Osteocyte (in vitro differentiated cells): ENCODE measurements around the gene MICALL2. TPM values are rescaled to one million over a fixed set of nuclear protein-coding genes. Genes with fewer than 3 reads are reported as not detected.

ENCODE experiments used
- DNase-seq: peaks from one replicate; pipeline ENCODE4 v3.0.0; 2021; ENCODE audit warnings: mixed read lengths; ENCODE audit not compliant: unreplicated experiment; ENCODE audit errors: extremely low spot score
- H3K27ac Mint-ChIP-seq: one replicate; pipeline ENCODE4 v1.8.0; 2021; ENCODE audit warnings: mild to moderate bottlenecking, mixed read lengths; ENCODE audit not compliant: unreplicated experiment
- H3K27me3 Mint-ChIP-seq: one replicate; pipeline ENCODE4 v1.8.0; 2021; ENCODE audit warnings: mixed read lengths; ENCODE audit not compliant: unreplicated experiment
- H3K36me3 Mint-ChIP-seq: one replicate; pipeline ENCODE4 v1.8.0; 2021; ENCODE audit warnings: mixed read lengths; ENCODE audit not compliant: unreplicated experiment
- H3K4me1 Mint-ChIP-seq: one replicate; pipeline ENCODE4 v1.8.0; 2021; ENCODE audit warnings: mixed read lengths; ENCODE audit not compliant: unreplicated experiment
- H3K4me3 Mint-ChIP-seq: one replicate; pipeline ENCODE4 v1.8.0; 2021; ENCODE audit warnings: mild to moderate bottlenecking, moderate library complexity, mixed read lengths; ENCODE audit not compliant: unreplicated experiment
- H3K9me3 Mint-ChIP-seq: one replicate; pipeline ENCODE4 v1.8.0; 2021; ENCODE audit warnings: mixed read lengths; ENCODE audit not compliant: unreplicated experiment
- total RNA-seq: library from RNA; stranded (reverse); gene quantifications from 2 replicates; pipeline ENCODE4 v1.2.1, GENCODE V29; 2021
- TF ChIP-seq, protein P1 (sequence below): fragments of 200-600 bp; sonication (generic); IDR thresholded peaks from 2 replicates; pipeline ENCODE4 v1.5.0; 2021; ENCODE audit warnings: antibody characterized with exemption, mild to moderate bottlenecking, moderate library complexity

Gene MICALL2
- total RNA-seq, 1 donor from 2014 or later, result 63.1 TPM

DNA sequence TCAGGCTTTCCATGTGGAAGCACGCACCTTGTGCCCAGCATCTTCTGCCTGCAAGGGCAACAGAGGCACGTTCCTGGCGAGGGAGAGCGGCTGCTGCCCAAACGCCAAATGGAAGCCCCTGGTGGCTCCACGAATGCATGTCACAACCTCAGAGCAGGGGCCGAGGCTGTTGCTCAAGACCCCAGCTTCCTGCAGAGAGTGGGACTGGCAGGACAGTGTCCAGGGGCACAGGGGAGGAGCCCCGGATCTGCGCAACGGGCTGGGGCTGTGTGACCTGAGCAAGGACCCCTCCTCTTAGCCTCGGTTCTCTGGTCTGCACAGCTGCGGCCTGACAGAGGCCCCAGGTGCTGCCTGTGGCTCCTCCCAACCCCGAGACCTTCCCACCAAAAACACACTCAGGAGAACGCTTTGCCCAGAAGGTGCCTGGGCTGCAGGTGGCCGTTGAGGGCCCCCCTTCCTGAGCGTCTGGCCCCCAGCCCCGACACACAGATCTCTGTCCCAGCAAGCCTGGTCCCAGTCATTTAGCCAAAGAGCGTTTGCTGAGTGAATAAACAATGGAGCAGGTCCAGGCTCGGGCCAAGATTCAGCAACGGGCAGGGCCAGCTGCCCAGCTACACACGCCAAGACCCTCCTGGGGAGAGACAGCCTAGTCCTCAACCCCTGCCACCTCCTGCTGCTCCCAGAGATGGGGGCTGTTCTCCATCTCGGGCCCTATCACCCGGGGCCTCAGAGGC, 1.2 kb downstream of the MICALL2 start:
- DNase-seq, result no peak
- H3K27me3 Mint-ChIP-seq, result no peaks in the 10 kb centered on the region
- H3K36me3 Mint-ChIP-seq, result no peaks in the 10 kb centered on the region
- TF ChIP-seq, protein P1, sequence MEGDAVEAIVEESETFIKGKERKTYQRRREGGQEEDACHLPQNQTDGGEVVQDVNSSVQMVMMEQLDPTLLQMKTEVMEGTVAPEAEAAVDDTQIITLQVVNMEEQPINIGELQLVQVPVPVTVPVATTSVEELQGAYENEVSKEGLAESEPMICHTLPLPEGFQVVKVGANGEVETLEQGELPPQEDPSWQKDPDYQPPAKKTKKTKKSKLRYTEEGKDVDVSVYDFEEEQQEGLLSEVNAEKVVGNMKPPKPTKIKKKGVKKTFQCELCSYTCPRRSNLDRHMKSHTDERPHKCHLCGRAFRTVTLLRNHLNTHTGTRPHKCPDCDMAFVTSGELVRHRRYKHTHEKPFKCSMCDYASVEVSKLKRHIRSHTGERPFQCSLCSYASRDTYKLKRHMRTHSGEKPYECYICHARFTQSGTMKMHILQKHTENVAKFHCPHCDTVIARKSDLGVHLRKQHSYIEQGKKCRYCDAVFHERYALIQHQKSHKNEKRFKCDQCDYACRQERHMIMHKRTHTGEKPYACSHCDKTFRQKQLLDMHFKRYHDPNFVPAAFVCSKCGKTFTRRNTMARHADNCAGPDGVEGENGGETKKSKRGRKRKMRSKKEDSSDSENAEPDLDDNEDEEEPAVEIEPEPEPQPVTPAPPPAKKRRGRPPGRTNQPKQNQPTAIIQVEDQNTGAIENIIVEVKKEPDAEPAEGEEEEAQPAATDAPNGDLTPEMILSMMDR, result no peak
- peaks cover 64% of the 10 kb centered on the region for H3K4me1 Mint-ChIP-seq
- peak overlapping the region; percentile 77 for H3K27ac Mint-ChIP-seq
- H3K4me3 Mint-ChIP-seq, result peak overlapping the region; percentile 76
- H3K9me3 Mint-ChIP-seq, result no peaks in the 10 kb centered on the region

GRCh38 chr7:1457059-1457948, 2.0 kb downstream of the MICALL2 start:
- Mint-ChIP-seq H3K4me1 (peaks cover 66% of the 10 kb centered on the region), H3K4me3 (peak overlapping the region; percentile 76), H3K27ac (no peak overlapping the region), H3K27me3 (no peaks in the 10 kb centered on the region), H3K9me3 (no peaks in the 10 kb centered on the region), H3K36me3 (no peaks in the 10 kb centered on the region)
- DNase-seq, result no peak
- TF ChIP-seq, protein P1, result no peak

DNA sequence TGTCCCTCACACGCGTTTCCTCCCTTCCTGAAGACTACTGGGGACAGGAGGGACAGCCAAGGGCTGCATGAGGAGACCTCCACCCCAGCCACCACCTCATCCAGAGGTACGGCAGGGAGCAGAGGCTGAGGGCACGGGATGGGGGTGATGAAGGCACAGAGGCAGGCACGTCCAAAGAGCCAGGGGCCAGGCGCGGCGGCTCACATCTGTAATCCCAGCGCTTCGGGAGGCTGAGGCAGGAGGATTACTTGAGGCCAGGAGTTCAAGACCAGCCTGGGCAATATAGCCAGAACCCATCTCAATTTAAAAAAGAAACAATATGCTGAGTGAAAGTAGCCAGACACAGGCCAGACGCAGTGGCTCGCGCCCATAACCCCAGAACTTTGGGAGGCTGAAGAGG, 3.3 kb downstream of the MICALL2 start:
- H3K27ac Mint-ChIP-seq, result peak overlapping the region; percentile 31
- peaks cover 71% of the 10 kb centered on the region for H3K4me1 Mint-ChIP-seq

DNA sequence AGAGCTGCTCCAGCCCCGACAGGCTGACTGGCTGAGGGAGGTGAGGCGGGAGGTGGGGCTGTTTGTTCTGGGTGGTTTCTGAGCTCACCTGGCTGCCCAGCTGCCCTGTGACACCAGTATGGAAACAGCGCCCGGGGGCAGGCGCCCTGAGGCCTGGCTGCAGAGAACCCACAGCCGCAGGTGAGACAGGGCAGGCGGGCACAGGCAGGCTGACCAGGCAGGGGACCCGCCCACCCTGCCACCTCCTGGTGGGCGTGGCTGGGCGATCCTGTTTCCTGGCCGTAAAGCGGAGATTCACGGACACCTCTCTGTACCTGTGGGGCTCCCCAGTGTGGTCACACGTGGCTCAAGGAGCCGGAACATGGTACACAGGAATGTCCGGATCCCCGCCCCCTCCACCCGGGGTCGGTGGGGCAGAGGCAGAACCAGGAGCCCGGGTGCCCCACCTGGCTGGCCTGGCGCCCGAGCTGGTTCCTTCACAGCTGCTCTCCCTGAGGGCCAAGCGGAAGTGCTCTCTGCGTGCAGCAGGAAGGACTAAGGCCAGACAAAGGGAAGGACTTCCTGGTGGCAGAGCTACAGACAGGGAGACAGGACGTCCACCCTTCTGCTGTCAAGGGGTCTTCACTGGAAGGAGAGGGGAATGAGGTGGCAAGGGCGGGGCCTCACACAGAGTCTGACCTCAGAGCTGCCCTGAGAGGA, 3.9 kb downstream of the MICALL2 start:
- H3K9me3 Mint-ChIP-seq, result no peaks in the 10 kb centered on the region
- no peak overlapping the region for H3K27ac Mint-ChIP-seq
- H3K4me3 Mint-ChIP-seq, result peak overlapping the region; percentile 18
- H3K27me3 Mint-ChIP-seq, result no peaks in the 10 kb centered on the region
- TF ChIP-seq, protein P1, result no peak
- no peaks in the 10 kb centered on the region for H3K36me3 Mint-ChIP-seq
- DNase-seq, result no peak
- H3K4me1 Mint-ChIP-seq, result peaks cover 73% of the 10 kb centered on the region

More for the DNA sequence above, 3.3 kb downstream of the MICALL2 start:
- TF ChIP-seq, protein P1, result no peak
- no peaks in the 10 kb centered on the region for H3K9me3 Mint-ChIP-seq
- H3K27me3 Mint-ChIP-seq, result no peaks in the 10 kb centered on the region
- no peak for DNase-seq
- H3K4me3 Mint-ChIP-seq, result no peak overlapping the region
- H3K36me3 Mint-ChIP-seq, result no peaks in the 10 kb centered on the region
